Limb (tissue), 2 donors: ENCODE measurements around the gene AGPAT3.

Experiments used
- DNase-seq, 2 donors: peaks; one replicate each; pipeline ENCODE4 v3.0.0-alpha.2; 2016; ENCODE audit errors: extremely low spot score in 2 of 2

Gene AGPAT3

GRCh38 chr21:44018813-44019567, 154.0 kb downstream of the AGPAT3 start:
- DNase-seq = no peak

DNA sequence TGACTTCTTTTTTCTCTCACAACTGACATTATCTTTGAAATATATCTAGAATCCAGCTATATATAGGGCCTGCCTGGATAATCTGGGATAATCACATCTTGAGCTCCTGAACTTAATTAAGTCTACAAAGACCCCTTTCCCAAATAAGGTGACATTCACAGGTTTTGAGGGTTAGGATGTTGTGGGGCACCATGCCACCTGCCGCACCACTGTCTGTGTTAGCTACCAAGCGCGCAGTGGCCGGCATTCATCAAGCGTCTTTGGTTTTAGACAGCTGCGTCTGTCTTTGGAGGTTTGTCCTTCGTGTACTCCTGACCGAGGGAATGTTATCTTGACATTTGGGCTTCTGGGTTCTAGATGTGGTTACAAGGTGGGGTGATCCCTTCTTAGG, 154.5 kb downstream of the AGPAT3 start:
- DNase-seq = no peak

DNA sequence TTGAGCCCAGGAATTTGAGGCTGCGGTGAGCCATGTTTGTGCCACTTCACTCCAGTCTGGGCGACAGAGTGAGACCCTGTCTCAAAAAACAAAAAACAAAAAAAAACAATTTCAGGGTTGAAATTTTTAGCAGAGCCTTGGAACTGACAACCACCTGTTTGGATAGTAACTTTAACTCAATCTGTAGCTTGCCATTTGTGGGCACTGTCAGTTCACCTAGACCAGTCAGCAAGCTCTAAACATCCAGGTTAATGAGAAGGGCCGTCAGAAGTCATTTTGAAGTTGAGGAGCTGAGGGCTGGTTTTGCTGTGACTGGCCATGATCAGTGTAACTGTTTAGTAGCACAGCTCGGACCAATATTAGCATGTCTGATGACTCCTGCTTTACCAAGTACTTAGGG, 155.5 kb downstream of the AGPAT3 start:
- no peak for DNase-seq

GRCh38 chr21:44021064-44021463, 156.0 kb downstream of the AGPAT3 start:
- DNase-seq = no peak

- DNase-seq = no peak
Measured at GRCh38 chr21:44024257-44024656, 159.2 kb downstream of the AGPAT3 start.

DNA sequence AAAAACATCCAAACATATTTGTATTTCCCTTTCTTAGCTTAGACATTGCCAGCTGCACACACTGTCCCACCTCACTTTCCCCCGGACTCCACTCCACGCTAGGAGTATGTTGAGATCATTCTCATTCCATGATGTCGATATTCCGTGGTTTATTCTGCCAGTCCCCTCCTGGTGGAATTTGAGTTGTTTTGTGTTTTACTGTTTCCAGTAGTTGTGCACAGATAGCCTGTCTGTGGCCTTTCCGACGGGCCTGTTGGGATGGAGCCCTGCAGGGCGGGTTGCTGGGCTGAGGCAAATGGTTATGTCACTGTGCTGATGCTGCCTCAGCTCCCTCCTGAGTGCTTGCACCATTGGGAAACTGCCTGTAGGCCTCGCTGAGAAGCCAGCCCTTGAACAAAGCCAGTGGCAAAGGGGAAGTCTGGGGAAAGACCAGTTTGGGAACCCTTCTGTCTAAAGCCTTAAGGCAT, 159.9 kb downstream of the AGPAT3 start:
- peak; percentile 13 to 38 for DNase-seq

DNA sequence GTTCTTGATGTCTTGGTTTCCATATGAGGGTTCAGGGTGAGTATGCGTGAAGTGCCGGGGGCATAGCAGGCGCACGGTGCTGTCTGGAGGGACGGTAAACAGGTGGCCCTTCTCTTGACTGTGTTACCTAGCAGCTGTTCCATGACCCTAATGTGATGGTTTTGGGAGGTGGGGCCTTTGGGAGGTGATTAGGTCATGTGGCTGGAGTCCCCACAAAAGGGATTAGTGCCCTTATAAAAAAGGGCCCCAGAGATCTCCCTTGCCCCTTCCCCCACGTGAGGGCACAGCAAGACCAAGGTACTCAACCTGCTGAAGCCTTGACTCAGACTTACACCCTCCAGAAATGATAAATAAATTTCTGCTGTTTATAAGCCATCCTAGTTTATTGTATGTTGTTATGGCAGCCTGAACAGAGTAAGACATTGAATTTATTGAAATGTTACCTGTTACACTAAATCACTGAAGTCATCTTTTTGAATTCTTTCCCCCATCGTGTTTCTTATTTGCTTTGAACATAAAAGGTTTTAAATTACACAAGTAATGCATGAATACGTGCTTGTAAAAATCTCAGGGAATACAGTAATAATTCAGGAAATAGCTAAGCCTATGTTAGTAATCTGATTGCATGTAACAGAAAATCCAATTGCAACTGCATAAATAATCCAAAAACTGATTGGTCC, 162.7 kb downstream of the AGPAT3 start:
- DNase-seq = no peak

- no peak for DNase-seq
Measured at GRCh38 chr21:44028287-44028659, 163.2 kb downstream of the AGPAT3 start.

GRCh38 chr21:44029460-44030087, 164.6 kb downstream of the AGPAT3 start:
- no peak for DNase-seq

- no peak for DNase-seq
Measured at GRCh38 chr21:44035244-44035643, 170.2 kb downstream of the AGPAT3 start.
